GM18870 (cell line): ENCODE data around the gene APCDD1.
"Not testable (repeated sequence)": the region's sequence is repeated elsewhere in the genome, so short reads cannot be mapped to it uniquely, and the experiment has no call there.

Experiments used
- ATAC-seq: cut with Tn5 transposase; IDR thresholded peaks from one replicate; pipeline ENCODE4 v1.9.1; 2021; ENCODE audit warnings: moderate library complexity; ENCODE audit not compliant: unreplicated experiment

The APCDD1 gene

DNA sequence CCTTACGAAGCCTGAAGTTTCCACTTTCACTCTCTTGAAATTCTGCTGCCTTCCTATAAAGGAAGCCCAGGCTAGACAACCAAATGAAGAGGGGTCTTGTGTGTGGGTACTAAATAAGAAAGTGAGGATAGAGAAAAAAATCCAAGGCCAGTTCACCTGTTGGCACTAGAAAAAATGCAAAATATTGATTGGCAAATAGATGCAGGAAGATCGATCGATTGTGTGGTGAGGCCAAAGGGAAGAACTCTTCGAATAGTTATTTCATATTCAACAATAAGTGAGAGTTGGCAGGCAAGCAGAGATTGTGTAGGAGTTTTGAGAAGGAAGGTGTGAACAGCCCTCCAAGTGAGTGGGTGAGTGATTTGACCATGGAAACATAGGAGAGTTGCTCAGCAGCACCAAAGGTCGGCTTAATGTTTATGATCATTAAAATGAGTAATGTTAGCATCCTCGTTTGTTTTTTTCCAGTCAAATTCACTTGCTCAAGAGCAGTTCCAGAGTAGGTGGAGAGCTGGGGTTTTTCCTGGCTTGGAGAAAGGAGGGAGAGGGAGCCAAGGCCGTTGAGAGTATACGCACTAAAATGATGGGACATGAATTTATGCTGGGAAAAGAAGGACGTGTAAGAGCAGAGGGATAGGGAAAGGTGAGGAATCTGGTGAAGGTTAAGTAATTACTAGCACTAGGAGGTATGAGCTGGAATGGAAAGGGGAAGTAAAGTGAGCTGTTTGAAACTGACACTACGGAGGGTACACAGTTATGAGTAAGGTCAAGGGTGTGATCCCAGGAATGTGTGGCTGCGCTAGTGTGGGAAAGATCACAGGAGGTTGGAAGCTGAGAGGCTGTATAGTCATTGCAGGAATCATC lies 70.3 kb downstream of the APCDD1 start:
- ATAC-seq, result no peak

DNA sequence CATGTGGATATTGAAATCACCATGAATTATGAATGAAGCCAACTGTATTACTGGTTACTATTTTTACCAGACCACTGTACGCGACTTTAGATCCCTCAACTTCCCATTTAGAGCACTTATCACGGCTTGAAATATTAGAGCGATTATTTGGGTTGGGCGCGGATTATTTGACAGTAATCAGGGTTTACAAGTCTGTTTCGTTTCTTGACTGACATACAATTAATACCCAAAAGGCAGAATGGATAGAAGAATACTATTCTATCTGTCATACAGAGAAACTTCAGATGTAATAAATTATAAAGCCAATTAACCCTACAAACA lies 70.9 kb downstream of the APCDD1 start:
- ATAC-seq, result peak; percentile 5

DNA sequence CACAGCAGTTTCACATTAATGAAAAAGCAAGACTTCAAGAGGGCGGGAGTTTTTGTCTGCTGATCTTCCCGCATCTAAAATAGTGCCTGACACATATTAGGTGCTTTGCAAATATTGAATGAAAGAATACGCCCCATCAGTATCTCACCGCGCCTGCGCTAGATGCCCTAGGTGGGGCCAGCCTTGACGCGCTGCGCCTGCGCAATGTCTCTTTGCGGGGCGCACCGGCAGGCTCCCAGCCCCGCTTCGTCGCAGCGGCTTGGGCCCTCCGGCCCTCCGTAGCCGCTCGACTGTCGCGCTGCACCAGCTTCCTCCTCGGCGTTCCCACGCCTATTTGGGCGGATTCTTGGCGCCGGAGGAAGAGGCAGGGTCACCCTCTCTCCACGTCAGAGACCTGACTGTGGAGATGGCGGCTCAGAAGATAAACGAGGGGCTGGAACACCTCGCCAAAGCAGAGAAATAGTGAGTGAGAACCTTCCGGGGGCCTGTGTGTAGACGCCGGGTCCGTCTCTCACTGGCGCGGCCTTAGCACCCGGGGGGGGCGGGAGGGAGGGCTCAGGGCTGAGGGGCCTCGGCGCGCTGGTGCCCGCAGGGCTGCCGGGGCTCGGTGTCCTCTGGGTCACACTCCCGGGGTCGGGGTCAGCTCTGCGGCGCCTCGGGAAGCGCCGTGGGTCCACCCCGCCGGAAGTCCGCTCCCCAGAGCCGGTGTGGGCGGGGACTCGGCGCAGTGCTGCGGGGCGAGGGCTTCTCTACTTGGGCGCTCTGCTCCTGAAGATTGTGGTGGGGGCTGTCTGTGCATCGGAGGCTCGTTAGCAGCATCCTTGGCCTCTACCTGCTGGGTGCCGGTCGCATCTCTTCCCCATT lies 71.5 kb downstream of the APCDD1 start, which contains the start of gene NAPG:
NAPG (plus strand) TSS at position 331 of the 864 bp plus-strand sequence; CDS start at position 407, 76 bp downstream.
- peak; percentile 58 for ATAC-seq

DNA sequence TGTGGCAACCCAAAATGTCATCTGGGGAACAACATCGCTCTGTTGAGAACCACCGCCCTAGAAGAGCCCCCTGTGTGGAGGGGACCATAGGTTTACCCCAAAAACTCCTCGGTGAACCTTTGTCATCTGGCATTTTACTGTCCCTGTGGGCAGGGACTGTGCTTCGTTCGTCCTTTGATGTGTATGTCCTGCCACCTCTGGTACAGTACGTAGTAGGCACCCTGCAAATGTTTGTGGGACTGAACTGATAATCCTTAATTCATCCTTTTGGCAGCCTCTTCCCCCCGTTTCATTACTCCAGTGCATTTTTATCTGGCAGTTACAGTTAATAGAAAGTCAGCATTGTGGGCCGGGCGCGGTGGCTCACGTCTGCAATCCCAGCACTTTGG lies 72.1 kb downstream of the APCDD1 start:
- peak; percentile 2 for ATAC-seq

DNA sequence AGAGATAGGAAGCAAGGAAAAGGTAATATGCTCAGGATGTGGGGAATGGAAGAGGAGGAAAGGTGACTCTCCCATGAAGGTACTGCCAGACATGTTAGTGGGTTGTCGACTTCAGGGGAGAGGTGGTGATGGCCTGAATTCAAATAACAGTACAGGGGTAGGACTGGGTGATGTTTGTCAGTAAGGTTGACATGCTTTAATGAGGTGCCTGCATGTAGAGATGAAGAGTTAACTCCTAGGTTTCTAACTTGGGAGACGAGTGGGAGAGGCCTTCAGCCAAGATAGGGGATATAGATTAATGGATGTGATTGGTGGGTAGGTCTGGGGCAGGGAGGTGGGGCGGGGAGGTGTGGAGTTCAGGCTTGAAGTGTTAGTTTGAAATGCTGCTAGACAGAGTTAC lies 74.0 kb downstream of the APCDD1 start:
- no peak for ATAC-seq

DNA sequence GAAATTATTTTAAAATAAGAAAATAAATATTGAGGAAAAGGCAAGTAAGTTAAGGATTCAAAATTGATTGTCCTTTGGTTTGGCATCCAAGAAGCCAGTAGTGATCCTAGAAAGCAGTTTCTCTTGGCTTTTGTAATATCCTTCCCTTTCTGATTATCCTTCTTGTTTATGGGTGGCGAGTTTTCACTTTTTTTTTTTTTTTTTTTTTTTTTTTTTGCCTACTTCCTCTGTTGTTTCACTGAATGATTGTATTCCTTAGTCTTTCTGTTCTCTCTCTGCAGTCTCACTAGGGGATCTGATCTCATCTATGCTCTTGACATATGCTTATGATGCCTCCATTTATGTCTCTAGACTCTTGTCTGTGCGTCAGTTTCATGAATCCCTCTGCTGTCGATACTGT lies 75.6 kb downstream of the APCDD1 start:
- ATAC-seq, result no peak

DNA sequence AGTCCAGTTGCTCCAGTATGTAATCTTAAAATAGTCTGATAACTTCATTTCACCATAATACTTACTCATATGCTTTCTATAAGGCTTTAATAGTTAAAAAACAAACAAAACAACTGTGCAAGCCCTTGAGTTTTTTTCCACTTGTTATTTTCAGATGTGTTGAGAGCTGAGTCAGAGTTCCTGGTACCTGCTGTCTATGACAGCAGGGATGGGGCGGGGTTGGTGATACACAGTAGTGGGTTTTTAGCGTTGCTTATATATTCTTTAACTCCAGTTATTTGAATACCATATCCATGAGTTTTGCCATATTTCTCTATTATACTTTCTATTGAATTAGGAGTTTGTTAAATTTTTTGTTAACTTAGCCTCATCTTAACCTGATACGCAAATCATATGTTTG lies 76.4 kb downstream of the APCDD1 start:
- ATAC-seq, result no peak

DNA sequence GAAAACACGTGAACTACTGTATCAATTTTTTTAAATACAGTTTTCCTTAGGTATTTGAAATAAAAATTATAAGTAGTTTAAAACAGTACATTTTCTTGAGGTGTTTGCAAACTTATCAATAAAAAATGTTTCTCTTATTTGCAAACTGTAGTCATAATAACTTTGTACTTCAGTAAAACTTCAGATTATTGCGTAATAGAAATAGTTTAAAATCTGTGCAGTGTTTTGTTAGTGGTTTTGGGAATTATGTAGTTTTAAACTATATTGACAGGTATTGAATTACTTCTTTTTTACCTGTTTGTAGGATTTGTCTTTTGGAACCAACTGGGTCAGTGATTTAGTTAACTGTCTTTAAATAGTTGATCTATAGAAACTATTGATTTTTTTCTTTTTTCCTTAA lies 78.7 kb downstream of the APCDD1 start:
- ATAC-seq, result no peak

DNA sequence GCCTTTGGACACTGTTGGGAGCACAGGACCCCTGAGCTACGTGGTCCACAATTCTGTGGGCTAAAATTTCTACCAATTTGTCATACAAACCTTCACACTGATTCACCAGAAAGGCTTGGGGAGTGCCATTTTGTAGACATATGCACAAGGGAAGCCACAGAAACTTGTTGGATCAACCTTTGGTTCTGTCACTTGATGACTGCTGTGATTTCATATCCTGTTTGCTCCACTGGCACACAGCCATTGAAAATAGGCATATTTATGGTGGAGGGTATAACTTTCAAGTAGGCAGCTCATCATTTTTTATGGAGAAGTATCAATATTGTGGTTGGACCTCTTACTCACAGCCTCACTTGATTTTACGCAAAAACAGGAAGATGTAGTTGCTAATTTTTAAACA lies 81.8 kb downstream of the APCDD1 start:
- no peak for ATAC-seq

DNA sequence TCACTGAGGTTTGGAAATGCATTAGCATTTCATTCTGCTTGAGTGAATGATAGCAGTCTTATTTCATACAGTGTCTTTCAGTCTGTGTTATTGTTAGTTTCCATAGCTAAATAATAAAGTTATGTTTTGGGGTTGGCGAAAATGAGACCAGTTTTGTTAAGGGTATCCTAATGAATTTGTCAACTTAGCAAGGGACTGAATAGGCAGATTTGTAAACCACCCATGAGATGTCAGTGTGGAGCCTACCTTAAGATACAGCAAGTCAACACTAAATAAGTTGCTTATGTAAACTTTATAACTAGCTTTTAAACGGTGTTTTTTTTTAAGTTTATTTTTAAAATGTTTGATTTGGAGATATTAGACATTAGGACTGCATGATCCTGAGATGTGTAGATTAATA lies 83.3 kb downstream of the APCDD1 start:
- ATAC-seq, result no peak

DNA sequence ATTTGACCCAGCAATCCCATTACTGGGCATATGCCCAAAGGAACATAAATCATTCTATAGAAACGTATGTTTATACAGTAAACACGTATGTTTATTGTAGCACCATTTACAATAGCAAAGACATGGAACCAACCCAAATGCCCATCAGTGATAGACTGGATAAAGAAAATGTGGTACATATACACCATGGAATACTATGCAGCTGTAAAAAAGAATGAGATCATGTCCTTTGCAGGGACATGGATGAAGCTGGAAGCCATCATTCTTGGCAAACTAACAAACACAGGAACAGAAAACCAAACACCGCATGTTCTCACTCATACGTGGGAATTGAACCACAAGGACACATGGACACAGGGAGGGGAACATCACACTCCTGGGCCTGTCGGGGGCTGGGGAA lies 84.7 kb downstream of the APCDD1 start:
- ATAC-seq, result not testable (repeated sequence)
